HG03064 (cell line): ENCODE measurements around the gene IER3IP1.
"Not testable (repeated sequence)": the region's sequence is repeated elsewhere in the genome, so short reads cannot be mapped to it uniquely, and the experiment has no call there.

Source experiments
- ATAC-seq: cut with Tn5 transposase; IDR thresholded peaks from one replicate; pipeline ENCODE4 v1.9.1; 2021; ENCODE audit warnings: low read depth; ENCODE audit not compliant: unreplicated experiment

IER3IP1 gene

DNA sequence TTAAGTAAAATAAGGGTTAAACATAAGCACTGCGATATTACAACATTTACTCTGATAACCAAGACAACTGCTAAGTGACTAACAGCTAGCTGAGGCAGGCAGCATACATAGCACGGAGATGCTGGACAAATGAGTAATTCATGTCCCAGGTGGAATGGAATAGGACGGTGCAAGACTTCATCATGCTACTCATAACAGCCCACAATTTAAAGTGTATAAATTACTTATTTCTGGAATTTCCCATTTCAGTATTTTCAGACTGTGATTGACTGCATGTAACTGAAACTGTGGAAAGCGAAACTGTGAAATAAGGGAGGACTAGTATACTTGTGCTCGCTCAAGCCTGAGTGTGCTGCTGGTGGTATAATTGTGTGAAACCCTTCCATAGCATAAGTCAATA is 12.9 kb downstream of the IER3IP1 start:
- peak; percentile 68 for ATAC-seq

GRCh38 chr18:47160256-47160655 is 15.9 kb downstream of the IER3IP1 start:
- ATAC-seq: no peak

DNA sequence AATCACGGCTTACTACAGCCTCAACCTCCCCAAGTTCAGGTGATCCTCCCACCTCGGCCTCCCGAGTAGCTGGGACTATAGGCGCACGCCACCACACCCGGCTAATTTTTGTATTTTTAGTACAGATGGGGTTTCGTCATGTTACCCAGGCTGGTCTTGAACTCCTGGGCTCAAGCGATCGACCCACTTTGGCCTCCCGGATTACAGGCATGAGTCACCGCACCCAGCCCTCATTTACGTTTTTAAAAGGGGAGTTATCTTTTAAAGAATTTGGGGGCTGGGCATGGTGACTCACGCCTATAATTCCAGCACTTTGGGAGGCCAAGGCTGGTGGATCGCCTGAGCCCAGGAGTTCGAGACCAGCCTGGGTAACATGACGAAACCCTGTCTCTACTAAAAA is 17.8 kb downstream of the IER3IP1 start:
- not testable (repeated sequence) for ATAC-seq

DNA sequence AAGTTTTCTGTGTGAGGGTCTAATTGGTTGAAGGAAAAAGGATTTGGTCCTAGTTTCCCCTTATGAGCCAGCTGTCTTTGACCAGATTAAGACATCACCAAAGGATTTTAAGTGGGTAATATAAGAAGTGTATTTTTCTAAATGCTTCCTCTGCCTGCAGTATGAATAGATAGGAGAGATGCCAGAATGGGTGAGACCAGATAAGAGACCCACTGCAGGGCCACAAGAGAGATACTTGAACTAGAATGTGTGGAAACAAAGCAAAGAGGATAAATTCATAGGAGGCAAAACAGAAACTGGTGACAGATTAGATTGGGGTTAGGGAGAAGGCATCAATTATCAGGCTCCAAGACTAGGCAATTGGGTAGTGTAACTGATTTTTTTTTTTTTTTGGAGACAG is 24.7 kb downstream of the IER3IP1 start:
- ATAC-seq: no peak

GRCh38 chr18:47150824-47151366 is 25.3 kb downstream of the IER3IP1 start:
- ATAC-seq: peak; percentile 34

- peak; percentile 92 for ATAC-seq
Observed at GRCh38 chr18:47150029-47150823, 25.9 kb downstream of the IER3IP1 start, which contains the start of gene HDHD2. TSS of gene HDHD2 (minus strand) at chr18:47150500. CDS start at chr18:47136439, 14,061 bp downstream.

DNA sequence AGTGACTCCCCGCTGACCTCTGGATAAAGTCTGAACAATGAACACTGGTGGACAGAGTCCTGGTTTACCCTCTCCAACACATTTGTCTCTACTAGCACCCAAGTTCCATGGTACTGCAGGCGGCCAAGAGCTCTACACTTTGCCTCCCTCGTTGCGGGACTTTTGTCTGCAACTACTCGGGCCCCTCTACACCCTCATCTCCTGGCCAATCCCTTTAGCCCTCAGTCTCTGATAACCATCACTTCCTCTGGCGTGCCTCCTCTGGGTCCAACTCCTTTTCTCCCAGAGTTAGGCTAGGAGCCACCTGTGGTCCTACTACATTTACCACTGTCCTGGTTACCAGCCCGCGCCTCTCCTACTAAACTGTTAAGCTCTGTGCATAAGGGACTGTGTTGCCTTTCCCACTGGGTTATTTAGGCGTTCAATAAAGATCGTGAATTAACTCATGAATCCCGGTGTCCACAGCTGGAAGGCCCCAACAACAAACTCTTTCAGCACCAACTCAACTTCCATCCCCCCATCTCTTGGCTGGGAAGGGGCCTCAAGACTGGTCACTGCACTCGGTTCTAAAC is 26.6 kb downstream of the IER3IP1 start:
- no peak for ATAC-seq

GRCh38 chr18:47146206-47146605 is 30.0 kb downstream of the IER3IP1 start:
- no peak for ATAC-seq

DNA sequence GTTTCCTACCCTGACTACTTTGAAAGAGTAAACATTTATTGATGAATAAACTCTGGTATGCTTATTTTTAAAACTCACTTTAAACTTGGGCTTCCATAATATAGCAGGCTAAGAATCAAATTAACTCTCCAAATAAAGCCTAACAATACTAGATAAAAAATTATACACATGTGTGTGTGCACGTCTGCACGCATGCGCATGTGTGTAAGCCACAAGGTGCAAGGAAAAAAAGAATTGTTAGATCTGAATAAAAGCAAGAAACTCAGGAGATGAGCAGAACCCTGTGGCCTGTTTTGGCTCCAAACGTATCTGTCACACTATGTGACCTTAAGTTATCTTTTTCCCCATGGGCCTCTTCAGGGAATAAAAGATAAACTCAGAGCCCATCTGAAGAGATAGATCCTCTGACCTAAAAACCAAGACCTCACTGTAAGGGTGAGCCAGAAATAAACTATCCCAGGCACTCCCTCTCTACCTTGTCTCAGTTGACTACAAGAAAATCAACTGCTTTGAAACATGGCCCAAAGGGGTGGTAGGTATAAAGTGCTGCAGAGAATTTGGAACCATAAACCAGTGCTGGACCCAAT is 32.2 kb downstream of the IER3IP1 start:
- no peak for ATAC-seq

GRCh38 chr18:47143153-47143552 is 33.0 kb downstream of the IER3IP1 start:
- ATAC-seq: no peak

DNA sequence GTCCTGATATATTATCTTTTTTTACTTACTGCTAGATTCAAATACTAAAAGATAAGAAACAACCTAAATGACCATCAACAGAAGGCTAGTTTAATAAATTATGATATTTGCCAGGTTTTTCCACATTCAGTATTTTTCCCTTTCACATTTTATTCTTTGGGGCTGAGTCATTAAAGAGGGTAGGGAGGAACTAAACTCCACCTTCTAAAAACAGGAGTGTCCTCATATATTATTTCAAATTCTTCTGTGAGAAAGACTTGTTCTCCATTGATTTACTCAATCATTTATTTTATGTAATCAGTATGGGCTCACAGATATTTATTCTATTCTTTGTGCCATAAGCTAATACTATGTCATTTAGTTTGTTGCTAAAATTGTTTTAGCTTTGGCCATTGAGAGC is 34.9 kb downstream of the IER3IP1 start:
- ATAC-seq: no peak

DNA sequence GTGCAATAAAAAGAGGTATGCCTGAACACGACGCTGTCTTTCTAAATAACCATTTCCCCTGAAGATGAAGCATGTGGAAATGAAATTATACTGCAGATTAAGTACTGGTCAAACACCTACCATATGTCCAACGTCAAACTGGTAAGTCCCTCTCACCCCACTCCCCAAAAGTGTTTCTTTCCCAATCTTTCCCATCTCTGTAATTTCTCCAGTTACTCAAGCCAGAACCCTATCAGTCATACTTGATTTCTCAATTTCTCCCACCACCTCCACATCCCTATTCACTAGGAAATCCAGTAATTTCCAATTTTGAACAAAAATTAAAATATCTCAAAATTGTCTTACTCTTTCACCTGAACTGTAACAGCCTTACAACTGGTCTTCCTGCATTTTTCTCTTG is 55.0 kb downstream of the IER3IP1 start:
- ATAC-seq: no peak

DNA sequence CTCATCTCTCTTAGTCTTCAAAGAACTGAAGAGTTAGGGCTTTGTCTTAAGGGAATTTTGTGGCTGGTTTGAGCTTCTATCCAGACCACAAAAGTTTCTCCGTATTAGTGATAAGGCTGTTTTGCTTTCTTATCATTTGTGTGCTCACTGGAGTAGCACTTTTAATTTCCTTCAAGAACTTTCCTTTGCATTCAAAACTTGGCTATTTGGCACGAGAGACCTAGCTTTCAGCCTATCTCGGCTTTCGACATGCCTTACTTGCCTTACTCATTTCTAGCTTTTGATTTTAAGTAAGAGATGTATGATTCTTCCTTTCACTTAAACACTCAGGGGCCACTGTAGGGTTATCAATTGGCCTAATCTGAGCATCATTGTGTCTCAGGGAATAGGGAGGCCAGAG is 55.7 kb downstream of the IER3IP1 start:
- peak; percentile 97 for ATAC-seq

GRCh38 chr18:47118981-47119380 is 57.2 kb downstream of the IER3IP1 start:
- no peak for ATAC-seq

DNA sequence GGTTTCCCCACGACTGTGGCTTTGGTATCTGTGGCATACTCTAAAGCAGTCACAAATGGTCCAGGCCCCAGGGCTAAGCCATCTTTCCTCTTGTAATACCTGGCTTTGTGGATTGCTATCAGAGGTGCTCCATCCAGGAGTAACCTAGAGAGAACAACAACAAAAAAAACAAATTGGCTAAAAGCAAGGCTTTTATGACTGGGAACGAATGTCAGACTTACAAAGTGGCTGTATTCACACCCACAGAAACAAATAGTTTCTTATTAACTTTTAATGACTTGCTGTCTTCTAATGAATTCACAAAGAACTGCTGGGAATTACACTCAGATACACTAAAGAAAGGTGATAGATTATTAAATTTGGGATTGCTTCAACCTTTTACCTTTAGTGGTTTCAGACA is 61.0 kb downstream of the IER3IP1 start:
- no peak for ATAC-seq

DNA sequence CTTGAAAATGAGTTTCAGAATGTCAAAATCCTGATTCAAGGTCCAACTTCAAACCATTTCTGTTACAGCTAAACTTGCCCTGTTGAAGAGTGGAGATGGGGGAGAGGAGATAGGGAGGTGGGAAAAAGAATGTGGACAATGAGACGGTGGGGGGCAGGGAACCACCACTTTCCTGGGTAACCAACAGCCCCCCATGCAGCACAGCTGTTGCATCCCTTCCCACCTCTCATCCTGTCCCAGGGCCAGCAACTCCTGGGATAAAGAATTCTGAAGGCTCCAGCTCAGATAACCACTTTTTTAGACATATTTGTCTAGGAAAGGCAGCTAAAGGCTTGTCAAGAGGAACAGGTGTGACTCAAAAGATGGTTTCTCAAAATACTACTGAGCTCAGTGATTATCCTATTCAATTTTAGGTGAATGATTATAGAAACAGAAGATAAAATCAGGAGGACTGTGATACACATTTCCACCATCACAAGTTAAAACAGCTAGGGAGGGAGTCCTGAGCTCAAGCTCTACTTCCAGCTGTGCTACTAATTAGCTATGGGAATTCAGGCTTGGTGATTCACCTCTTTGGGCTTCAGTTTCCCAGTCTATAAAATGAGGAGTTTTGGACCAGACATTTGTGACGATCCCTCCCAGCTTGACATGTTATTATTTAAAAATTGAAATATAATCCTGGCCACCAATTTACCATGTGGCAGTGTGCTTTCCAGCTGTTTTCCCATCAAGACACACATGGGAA is 62.2 kb downstream of the IER3IP1 start:
- ATAC-seq: no peak

DNA sequence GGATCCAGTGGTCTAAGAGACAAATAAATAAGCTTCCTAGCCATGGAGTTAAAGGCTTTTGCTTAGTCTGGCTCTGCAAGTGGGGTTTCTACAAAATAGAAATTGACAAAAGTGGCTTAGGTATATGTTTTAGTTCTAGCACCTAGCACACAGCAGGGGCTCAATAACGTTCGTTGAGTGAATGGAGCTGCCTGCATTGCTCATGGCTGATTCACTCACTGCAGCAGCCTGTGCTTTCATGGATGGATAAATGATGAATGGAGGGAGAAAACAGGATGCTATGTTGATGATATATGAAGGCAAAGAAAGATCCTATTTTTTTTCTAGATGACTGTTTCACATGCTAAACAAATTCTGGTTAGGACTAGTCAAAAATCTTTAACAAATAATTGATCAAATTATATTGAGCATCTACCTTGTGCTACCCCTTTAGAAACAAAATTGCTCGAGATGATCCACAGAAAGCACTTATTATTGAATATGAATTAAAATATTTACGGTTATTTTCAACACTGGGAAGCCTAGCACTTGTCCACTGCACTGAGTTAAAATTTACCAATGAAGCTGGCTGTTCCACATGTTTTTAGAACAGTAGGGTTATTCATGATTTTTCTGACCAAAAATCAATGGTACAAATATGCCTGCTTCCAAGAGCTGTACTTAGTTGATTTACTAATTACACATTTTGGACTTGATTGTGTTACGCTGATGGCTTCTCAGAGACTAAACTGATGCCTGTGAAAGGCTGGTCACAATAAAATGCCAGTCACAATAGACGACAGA is 65.5 kb downstream of the IER3IP1 start:
- no peak for ATAC-seq

- no peak for ATAC-seq
Observed at GRCh38 chr18:47109720-47110119, 66.4 kb downstream of the IER3IP1 start.

GRCh38 chr18:47108998-47109405 is 67.2 kb downstream of the IER3IP1 start:
- no peak for ATAC-seq

- no peak for ATAC-seq
Observed at GRCh38 chr18:47108373-47108772, 67.8 kb downstream of the IER3IP1 start.
